GM18907 (cell line): ENCODE results near the gene CAPN15.

ENCODE experiments used
- ATAC-seq: cut with Tn5 transposase; IDR thresholded peaks from one replicate; pipeline ENCODE4 v1.9.1; 2021; ENCODE audit warnings: mild to moderate bottlenecking, moderate library complexity; ENCODE audit not compliant: unreplicated experiment

Gene CAPN15

DNA sequence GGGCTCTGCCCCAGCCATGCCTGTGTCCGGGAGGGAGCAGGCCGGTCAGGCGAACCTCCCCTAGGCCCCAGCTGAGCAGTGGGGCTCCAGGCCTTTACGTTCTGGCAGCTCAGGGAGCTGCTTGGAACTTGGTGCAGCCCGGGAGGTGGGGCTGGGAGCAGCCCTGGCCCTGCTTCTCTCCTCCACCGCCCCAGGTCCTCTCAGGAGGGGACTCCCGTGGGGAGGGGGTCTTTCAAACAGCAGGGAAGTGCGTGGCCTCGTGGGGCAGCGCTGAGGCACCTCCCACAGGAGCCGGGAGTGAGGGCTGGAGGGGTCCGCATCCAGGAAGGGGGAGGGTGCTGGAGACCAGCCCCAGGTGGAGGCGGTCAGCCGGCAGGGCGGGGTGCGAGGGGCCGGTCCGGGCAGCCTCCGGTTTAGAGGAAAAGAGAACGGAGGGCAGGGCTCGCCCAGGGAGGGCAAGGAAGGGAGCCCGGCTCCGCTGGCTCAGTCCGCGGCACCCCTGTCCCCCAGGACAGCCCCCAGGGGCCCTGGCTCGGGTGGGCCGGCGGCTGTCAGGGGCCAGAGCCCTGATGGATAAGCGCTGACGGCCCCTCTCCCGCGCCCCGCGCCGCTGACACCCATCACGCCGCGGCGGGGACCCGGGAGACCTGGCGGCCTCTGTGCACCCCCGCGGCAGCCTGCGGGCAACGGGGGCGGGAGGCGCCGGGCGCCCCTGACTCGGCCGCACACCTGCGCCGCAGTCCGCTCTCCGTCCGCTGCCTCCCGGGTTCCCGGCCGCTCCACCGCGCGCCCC is 32.1 kb downstream of the CAPN15 start:
- no peak for ATAC-seq

DNA sequence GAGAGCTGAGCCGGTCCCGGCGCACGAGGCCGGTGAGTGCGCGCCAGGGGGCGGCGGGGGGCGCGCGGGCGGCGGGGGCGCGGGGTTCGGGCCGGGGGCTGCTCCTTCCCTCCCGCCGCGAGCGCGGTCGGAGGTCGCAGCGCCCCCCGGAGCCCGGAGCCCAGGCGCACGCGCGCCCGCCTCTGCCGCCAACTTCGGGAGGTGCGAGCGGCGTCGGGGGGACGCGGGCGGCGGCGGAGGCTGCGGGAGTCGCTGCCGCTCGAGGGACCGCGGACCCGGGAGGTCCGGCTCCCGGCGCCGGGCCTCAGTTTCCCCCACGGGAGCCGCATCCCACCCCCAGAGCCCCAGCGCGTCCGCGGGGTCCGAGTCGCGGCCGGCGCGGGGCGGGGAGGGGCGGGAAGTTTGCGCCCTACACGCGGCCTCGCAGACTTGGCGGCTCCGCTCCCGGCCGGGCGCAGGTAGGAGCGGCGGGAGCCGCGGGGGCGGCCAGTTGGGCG is 32.7 kb downstream of the CAPN15 start, which contains the start of gene PRR35:
TSS of gene PRR35 (plus strand) at position 191 of the 497 bp plus-strand sequence. CDS start 2,901 bp downstream, outside the sequence.
- no peak for ATAC-seq

DNA sequence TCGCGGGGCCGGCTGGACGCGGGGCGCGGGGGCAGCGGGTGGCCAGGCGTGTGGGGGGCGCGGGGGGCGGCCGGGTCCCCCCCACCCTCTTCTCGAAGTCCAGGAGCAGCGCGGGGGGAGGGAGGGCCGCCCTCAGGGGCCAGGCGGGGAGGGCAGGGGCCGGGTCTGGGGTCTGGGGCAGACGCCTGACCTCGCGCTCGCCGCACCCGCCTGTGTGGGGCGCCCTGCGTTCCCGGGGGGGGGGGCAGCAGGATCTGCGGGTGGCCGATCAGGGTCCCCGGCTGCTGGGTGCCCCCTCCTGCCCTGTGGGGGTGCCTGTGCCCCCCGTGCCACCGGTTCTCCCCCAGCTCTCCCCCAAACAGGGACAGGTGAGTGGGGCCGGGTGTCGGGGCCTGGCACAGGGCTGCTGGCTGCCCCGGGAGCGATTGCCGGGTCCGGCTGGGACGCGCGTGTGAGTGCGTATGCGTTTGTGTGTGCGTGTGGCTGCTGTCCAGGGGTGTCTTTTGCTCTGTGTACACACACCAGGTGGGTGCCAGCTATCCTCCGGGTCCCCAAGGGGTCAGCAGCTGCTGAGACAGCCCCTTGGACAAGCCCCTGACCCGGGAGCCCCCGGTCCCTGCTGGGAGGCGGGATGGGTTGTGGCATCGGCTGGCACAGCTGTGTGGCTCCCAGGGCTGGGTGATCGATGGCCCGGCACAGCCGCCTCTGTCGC is 33.3 kb downstream of the CAPN15 start:
- ATAC-seq, result no peak

DNA sequence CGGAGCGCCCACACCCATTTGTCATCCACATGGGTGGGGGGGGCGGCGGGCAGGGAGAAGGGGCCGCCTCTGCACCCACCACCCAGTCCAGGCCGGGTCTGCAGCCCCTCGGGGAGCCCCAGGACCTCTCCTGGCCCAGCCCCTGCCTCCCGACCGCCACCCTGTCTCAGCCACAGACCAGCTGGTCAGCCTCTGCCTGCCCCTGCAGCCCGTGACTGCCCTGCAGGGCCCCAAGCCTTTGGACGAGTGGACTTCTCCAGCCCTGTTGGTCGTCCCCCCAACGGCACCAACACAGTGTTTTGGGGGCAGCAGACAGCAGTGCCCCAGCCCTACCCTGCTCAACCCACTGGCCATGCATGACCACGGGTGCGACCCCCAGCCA is 33.9 kb downstream of the CAPN15 start:
- ATAC-seq, result no peak

DNA sequence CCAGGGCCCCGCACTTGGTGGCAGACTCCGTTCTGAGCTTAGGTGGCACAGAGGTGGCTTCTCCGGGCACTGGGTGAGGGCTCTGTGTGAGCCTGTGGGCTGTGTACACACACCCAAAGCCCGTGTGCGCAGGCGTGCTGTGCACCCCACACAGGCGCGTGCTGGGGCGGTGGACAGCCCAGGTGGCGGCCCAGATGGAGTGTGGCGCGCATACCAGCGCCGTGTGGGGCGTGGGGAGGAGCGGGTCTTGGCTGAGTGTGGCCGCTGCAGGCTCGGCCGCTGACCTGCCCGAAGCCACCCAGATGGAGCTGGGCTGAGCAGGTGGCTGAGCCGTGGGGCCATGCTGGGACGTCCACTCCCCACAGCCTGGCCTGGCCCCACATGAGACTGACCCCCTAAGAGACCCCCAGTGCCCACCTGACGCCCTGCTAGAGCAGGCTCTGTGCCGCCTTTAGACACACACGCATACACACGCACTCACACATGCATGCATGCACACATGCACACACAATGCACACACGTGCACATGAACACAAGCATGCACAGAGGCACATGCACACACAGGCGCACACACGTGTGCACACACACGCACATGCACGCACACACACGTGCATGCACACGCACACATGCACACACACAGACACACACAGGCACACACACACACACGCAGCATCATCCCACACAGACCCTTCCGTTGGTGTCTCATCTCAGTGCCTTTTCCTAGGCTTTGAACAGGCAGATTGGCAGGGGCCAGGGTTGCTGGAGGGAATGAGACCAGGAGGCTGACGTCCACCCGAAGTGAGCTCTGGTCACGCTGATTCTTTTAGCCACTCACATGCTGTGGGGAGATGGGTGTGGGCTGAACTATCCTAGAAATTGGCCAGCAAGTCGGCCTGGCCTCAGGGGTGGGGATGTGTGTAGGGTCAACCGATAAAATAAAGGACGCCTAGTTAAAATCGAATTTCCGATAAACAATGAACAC is 34.7 kb downstream of the CAPN15 start:
- no peak for ATAC-seq

DNA sequence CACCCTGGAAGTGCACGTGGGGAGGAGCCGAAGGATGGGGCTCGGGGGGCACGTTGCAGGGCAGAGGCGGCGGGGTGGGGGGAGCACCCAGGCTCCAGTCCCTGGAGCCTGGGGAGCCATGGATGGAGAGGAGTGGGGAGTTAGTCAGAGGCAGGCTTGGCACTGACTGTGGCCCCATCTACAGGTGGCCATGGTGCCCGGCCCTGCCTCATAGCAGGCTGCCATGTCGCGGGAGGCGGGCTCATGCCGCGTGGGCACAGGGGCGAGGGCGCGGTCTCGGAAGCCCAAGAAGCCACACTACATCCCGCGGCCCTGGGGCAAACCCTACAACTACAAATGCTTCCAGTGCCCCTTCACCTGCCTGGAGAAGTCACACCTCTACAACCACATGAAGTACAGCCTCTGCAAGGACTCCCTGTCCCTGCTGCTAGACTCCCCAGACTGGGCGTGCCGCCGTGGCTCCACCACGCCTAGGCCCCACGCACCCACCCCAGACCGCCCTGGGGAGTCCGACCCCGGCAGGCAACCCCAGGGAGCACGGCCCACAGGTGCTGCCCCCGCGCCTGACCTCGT is 35.6 kb downstream of the CAPN15 start:
- no peak for ATAC-seq

DNA sequence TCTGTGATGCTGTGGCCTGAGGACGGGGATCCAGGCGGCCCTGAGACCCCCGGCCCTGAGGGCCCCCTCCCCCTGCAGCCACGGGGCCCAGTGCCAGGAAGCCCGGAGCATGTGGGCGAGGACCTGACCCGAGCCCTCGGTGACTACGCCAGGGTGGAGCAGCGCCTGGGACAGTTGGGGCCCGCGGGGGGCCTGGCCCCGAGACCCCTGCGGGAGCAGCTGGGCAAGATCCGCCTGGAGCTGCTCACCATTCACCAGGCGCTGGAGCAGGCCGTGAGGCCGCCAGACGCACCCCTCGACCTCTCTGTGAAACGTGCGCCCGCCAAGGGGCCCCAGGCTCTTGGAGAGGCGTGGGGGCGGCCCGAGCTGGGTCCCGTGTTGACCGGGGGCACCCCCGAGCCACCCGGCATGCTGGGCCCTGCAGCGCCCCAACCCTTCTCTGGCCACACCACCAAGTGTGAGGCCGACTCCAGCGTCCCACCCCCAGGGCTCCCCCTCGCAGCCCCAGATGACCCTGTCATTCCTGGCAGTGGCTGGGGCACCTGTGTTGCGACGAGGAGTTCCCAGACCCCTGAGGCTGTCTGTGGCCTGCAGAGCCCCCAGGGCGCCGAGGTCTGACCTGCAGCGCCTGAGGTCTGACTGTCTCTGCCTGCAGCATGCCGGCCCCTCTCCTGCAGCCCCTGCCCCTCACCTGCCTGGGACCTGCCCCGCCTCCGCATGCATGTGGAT is 37.3 kb downstream of the CAPN15 start:
- no peak for ATAC-seq

DNA sequence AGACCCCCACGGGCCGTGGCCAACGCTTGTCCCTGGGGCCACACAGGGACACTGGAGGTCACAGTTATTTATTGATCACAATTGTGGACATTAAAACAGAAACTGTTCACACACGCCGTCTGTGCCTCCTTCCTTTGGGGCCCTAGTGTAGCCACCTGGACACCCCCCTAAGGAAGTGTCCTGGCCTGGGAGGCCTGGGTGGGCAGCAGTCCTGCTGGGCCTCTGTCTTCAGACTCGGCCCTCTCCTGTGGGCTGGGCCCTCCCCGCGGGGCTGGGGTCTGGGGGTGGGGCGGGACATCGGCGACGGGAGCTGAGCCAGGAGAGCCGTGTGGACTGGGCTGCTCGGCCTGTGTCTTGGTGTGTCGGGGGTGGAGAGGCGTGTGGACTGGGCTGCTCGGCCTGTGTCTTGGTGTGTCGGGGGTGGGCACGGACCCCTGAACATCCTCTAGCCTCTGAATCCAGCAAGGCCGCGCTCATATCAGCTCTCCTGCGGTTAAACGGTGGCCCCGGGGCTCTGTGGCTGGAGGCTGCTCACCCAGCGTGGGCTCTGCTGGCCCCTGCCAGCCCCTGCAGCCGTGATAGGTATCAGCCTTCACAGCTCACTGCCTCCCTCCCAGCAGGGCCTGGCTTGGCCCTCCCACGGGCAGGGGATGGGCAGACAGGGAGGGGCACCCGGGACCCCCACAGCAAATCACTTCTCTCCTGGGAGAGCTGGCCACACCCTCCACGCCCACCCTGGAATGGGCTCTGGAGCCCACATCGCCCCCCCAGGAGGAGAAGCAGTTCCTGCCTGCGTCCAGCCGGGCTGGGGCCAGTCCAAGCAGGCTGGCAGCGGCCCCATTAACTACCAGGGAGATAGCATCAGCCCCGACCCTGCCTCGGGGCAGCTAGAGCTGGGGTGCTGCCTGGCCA is 38.2 kb downstream of the CAPN15 start:
- no peak for ATAC-seq

DNA sequence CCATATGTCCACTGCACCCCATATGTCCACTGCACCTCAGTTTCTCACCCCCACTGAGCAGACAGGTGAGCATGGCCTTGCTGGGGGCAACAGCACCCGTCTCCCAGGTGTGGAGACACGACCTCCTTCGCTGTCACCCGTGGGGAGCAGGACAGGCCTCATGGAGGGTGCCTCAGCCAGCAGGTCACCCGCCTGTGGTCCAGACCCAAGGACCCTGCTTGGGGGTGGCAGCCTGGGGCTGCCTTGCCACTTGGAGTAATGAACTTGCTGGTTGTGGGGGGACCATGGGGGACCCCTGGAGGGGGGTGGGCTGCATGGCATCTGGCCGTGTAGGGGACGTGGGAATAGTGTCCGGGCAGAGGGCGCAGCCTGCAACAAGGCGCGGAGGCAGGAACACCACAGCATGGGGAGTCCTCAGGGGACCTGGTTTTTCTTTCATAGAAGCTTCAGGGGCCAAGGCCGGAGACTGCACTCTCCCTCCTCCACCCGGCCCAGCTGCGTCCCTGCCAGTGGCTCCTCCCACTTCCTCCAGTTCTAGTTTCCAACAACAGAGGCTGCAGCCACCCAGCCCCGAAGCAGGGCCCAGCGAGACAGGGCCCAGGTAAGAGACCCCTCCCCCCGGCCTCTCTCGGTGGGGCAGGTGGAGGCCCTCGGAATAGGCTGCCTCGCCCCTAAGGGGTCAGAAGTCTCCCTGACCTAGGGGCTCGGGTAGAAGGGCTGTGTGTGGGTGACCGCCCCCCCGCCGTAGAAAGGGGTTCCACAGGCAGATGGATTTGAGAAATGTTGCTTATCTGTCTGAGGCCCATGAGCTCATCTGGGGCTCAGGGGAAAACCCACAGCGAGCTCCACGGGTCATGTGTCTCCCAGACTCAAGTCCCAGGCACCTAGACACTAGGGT is 39.2 kb downstream of the CAPN15 start, which contains the start of gene NHLRC4:
TSS of gene NHLRC4 (plus strand) at position 531 of the 898 bp plus-strand sequence. CDS start 1,043 bp downstream, outside the sequence.
- no peak for ATAC-seq

DNA sequence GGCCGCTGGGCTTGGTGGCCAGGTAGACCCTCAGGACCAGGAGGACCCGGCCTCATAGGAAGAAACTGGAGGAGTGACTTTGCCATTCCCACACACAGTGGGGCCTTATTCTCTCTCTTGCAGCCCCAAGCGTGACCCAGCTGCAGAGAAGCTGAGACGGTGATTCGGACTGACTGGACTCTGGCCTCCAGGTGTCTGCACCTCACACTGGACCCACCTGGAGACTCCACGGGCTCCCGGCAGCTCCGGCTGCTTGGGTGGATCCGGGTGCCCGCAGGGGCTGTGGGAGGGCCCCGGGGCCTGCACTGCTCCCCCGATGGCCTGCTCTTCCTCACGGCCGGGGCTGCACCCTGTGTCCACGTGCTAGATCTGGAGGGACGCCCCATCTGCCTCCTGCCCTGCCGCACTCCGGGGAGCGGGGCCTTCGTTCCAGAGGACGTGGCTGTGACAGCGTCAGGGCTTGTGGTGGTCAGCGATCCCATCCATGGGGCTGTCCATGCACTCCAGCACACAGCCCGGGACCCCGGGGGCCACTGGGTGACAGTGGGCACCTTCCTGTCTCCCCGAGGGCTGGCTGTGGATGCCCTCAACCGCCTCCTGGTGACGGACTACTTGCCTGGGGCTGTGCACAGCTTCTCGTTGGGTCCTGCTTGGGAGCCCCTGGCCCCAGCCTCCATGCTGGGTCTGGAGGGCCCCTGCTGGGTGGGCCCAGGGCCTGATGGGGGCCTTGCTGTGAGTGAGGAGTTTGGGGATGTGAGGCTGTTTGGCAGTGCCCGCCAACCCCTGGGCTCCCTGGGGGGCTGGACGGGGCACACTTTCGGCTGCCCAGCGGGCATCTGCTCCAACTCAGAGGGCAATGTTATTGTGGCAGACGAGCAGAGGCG is 40.1 kb downstream of the CAPN15 start:
- ATAC-seq, result no peak

DNA sequence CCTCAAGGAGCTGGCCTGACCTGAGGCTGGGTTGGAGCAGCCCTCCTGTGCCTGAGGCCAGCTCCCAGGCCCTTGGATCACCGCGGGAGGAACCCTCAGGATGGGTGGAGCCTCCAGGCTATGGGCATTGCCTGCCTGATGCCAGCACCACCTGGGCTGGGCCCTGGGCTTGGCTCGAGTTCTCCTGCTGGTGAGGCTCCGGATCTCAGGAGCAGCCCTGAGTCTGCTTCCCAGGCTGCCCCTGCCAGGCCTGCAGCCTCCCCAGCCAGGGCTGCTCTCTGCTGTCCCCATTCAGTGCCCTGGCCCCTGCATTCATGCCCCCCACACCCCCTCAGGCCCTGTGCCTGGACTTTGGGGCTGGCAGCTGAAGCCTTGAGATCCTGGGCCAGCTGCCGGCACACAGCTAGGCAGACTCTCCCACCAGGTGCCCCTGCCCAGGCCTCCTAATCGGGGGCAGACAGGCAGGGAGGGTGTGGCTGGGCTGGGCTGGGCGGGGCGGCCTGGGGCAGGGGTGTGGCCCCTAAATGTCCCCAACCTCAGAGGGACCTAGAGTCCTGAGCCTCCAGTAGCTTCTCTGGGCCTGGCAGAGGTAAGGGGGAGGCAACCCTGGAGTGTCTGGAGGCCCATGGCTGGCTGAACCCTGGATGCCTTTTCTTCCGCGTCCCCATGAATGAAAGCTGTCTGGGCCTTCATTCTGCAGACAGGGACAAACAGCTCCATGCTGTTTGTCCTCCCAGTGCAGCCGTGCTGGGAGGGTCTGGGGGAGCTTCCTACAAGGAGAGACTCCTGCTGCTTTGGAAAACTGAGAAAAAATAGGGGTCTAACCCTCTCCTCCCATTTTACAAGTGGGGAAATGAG is 41.1 kb downstream of the CAPN15 start:
- no peak for ATAC-seq

DNA sequence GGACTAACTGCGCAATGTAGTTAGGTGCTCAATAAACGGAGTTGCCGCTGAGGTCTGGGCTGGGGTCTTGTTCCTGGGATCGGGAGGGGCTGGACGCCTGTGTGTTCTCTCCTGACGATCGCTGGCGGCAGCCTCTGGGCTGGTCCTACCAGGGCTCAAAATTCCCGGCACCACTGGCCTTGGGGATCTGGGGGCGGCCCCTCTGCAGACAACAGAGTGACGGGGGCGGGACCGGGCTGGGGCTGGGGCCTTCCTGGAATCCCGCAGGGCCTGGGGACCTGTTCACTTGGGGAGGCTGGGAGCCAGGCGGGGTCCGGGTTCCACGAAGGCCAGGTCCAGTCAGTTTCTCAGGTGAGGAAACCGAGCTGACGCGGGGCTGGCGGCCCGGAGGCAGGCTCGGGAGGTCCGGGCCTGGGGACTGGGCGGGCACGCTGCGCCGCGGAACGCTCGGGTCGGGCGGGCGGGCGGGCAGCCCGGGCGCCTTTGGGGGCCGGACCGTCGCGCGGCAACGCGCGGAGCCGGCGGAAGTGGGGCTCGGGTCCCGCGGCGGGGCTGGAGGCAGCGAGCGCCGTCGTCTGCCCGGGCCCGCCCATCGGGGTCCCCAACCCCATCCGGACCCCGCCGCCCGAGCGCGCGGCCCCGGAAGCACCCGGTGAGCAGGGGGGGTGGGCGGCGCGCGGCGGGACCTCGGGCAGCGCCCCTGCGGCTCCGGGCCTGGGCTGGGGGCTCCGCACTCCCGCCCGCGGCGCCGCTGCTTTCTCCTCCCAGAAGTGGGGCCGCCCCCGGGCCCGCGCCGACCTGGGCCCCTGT is 42.1 kb downstream of the CAPN15 start, which contains the start of gene PIGQ:
TSS of gene PIGQ (plus strand) at position 524 of the 810 bp plus-strand sequence. CDS start 4,107 bp downstream, outside the sequence.
- peak; percentile 46 for ATAC-seq

DNA sequence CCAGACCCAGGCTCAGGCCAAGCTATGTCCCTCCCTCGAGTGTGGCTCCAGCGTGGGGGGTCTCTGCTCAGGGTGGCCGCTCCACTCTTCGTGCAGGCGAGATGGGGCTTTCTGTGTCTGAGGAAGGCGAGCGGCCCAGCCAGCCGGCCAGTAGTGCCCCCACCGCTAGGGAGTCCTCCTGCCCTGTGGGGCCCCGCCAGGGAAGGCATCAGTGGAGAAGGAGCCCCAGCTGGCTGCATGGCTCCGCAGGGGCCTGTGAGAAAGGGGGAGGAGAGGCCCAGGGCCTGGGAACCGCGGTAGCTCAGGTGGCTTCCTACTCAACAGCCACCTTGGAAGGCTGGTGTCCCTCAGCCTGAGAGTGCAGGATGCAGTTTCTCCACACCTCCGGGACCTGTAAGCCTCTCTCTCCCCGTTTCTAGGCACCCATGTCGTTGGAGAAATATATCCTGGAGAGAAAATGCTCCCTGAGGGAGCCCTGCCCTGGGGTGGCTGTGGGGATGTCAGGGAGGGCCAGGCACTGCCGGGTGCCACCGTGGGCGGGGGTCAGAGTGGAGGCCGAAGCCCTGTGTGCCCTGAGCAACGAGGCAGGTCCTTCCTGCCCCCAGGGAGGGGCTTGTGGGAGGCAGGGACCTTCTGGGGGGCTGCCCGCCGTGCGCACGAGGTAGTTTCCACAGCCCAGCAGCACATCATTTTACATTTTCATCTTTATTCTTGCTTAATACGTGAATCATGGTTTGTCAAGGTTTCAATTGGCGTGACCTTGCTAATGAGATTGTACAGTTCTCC is 45.5 kb downstream of the CAPN15 start:
- ATAC-seq, result no peak
